Measurements from ENCODE around the gene WEE2.
"Not testable (repeated sequence)": the region's sequence is repeated elsewhere in the genome, so short reads cannot be mapped to it uniquely, and the experiment has no call there.

The WEE2 gene

DNA sequence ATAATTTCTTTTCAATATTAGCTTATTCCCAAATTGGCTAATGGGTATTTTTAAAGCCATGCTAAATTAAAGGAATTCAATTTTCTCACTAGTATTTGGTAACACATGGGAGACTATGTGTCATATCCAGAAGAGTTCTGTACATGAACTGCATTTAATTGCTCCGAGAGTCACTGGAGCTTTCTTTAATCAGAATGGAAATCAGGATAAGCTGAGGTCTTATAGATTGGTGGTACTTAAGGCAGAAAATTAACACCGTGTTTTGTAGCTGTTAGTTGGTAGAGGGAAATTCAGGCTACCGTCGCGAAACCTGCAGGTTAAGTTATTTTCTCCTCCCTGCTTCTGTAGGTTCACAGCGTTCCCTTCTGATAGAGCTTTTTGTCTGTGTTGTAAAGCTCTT lies at the start of gene WEE2:
WEE2 (plus strand) TSS at position 3 of the 400 bp plus-strand sequence. CDS start 406 bp downstream, outside the sequence.
- no peak for DNase-seq (ENCODE audit: low spot score)

DNA sequence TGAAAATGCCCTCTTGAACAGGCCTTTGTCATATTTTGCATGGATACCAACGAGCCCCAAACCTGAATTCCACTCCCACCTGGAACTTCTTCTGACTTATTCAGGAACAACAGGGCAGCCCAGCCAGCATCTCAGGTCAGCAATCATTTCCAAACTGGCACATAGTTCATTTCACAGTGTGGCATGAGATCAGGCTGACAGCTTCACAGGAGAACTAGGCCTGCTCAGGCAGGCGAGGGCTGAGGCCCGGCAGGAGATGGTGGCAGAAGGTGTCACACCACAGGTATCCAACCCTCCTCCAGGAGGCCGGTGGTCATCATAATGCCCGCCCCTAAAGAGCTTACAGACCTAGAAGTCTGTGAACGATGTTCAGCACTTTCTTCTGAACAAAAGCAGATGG lies 48.7 kb upstream of the WEE2 start:
- no peak for DNase-seq (ENCODE audit: low spot score)

DNA sequence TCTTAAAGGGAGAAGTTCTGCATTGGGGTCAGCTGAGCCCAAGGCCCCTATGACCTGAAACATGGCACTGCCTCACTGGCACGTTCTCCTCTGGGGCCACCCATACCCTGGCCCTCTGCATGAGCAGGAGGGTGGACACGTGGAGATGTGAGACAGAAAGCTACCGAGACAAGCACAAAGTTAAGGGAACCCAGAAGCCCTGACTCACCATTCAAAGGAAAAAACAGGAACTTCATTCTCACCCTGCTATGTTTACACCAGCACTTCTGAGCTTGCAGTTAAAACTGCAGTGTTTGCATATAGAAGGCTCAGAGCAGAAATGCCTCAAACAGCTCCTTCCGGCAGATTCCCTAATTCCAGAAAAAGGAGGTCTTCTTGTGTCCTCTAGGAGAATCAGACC lies 47.9 kb upstream of the WEE2 start:
- peak; percentile 20 for DNase-seq (ENCODE audit: low spot score)

DNA sequence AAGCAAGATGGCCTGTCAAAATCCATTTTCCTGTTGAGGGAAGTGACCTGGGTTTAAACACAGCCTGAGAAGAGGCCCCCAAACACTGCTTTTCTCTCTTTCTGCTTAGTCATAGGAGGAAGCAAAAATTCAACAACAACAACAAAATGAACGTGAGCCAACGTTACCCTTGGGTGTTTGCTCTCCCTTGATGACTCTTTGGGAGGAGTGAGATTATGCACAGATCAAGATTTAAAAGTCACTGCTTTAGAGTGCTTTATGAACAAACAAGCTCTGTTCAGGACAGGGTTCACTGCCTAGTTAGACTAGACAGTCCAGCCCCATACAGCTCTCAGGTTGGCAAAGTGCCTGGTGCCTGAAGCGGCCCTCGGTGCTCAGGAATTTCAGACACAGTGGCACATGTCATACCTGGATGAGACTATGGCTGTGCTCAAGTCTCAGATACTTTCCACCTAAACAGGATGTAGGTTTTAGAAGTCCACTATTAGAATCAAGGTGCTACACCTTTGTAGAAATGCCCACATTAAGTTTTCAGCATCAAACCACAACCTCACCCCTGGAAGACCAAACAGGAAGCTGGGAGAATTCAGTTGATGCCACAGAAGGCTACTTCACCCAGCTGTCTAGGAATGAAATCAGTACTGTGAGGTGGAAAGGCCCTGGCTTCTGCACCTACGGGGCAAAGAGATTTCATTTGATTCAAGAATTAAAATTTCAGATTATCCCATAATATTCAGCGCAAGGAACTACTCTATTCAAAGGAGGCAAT lies 44.9 kb upstream of the WEE2 start:
- no peak for DNase-seq (ENCODE audit: low spot score)

DNA sequence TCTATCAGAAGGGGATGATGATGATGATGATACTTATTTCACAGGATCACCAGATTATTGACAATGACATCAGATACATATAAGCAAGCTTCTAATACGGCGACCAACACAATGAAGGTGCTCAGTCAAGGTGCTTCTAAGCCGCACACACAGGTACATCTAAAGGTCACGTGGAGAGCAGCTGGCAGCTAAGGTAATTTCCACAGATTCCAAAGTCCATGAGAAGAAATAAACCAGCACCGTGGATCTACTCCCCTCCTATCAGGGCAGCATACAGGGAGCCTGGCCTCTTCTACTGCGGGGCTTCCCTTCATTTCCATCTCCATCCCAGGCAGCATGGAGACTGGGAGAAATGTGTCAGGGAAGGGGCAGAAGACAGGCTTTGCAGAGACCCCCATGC lies 43.7 kb upstream of the WEE2 start:
- DNase-seq (ENCODE audit: low spot score), result no peak

DNA sequence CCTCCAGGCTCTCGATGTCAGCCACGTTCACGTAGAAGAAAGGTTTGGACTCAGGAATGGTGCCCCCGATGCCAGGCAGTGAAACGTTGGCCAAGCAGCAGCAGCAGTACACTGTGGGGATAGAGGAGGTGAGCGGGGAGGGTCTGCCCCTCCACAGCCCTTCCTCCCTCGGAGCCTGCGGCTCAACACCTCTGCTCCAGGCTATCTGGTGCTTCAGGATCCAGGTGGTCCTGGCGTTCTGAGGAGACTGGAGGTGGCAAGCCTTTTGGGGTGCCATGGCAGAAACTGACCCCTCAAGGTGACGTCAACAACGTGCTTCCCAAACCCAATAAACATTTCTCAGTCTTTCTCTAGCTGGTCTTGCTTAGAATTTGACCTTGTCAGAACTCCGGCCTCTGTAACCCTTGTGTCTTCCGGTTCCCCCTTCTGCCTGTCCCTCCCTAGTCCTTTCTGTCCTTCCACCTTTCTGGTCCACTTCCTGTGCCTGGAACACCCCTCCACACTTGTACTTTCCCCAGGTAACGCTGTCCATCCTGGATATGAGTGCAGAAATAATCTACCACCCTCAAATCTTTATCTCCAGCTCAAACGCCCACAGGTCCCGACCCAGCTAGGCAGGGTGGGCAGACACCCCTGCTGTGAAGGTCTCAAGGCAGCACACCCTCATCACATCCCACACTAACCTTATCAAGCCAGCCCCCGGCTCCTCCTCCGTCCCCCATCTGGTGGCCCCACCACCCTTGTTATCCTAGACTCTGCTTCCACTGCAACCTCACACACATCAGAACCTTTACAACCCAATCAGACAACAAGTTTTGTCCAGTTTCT lies 42.7 kb upstream of the WEE2 start:
- DNase-seq (ENCODE audit: low spot score), result no peak

DNA sequence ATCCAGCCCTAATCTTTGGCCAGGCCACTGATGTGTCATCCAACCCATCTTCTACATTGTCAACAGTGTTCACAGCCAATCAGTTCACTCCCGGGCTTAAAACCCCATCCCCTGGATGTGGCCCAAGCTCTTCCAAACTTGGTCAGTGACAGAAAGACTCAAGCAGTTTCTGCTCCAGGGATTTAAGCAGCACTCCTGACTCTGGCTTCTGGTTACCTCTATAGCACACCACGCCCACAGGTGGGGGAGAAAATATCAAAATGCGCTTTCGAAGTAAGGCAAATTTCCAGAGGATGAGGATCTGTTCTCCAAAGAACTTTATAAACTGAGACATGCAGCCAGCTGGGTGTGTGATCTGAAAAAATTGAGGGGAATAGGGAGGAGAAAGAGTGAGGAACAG lies 42.1 kb upstream of the WEE2 start:
- DNase-seq (ENCODE audit: low spot score), result no peak

DNA sequence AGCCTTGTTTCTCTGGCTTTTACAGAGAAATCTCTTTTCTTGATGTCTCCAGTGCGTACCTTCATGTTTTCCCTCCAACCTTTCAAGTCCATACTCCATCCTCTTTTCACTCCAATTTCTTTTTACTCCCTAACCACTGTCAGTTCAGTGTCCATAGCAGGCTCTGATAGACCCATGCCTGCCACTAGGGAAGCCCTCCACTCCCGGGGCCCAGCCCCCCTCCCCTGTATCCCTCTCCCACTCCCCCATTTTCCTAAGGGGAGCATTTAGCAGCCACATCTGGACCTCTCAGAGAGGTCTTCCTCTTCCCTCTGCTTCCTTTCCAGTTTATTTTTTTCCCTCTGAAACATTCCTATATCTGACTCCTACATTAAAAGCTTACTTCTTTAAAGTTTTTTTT lies 39.3 kb upstream of the WEE2 start:
- no peak for DNase-seq (ENCODE audit: low spot score)

DNA sequence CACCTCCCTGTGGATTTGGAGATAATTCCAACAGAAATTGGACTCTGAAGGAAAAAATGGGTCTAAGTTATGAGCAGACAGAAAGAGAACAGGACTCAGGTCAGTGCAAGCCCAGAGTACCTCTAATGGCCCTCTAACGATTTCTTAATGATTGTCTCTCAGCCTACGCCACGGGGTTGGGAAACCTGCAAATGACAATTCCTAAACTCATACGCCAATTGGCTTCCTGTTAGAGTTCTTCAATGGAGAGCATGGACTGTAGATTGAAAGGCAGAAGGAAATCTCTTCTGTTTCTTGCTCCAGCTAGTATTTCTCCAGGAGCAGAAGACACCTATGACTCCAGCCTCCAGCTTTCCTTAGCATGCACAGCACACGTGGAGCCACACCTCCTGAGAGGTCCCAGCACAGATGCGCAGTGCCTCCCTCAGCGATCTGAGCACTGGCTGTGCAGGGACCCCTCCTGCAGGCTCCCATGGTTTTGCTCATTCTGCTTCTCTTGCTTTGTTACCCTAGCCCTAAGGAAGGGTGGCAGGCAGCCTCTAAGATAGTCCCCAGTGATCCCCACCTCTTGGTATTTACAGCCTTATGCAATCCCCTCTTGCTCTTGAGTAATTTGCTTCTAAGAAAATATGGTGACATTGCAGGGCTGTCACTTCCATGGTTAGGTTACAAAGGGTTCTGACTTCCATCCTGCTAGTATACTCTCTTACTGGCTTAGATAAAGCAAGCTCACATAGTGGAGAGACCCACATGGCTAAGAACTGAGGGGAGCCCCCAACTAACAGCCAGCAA lies 36.3 kb upstream of the WEE2 start:
- DNase-seq (ENCODE audit: low spot score), result no peak

DNA sequence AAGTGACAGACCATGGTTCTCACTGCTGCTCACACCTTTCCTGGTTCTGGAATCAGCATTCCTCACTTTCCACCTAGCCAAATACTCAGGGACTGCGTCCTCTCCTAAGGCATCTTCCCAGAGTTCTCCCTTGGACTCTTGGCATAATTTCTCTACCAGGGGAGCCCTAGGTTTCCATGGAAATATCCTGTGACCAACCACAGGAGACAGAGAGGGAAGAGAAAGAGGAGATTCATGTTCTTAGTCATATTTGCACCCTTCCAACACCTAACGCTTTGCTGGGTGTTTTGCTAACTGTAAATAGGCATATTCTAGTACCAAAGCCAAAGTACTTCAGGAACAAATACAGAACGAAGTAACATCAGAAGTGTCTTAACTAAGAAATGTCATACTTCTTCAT lies 34.8 kb upstream of the WEE2 start:
- DNase-seq (ENCODE audit: low spot score), result no peak

DNA sequence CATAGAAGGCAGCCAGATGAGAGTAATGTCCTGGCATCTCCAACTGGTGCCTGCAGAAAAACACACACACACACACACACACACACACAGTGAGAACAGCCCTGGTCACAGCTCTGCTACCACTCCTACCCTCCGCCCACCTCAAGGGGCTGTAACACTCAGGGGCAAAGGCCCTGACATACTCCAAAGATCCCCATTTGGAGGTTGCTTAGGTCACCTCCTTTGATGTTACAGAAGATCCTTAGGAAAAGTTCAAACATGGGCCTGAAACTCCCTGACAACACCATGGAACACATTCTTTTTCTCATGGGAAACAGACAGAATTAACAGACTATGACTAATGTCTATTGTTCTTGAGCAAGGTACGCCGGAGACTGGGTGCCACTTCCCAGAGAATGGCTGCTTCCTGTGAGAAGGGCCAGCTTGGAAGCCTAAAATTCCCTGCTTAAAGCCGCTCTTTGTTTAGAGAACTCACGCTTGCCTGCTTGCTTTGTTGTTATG lies 33.9 kb upstream of the WEE2 start:
- DNase-seq (ENCODE audit: low spot score), result no peak

DNA sequence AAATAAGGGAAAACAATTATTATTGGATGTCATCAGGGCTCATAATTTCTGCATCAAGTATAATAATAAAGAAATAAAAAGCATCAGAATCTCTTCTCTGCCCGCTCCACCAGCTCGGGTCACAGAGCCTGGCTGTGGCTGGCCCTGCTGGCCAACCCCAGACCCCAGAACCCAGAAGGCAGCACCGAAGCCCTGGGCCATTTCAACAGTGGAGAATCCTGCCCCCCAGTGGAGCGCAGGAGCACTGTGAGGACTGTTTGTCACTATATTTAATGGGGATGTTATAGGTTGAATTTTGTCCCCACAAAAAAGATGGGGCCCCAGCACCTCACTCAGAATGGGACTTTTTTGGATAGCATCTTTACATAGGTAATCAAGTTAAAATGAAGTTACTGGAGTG lies 33.5 kb upstream of the WEE2 start:
- no peak for DNase-seq (ENCODE audit: low spot score)

DNA sequence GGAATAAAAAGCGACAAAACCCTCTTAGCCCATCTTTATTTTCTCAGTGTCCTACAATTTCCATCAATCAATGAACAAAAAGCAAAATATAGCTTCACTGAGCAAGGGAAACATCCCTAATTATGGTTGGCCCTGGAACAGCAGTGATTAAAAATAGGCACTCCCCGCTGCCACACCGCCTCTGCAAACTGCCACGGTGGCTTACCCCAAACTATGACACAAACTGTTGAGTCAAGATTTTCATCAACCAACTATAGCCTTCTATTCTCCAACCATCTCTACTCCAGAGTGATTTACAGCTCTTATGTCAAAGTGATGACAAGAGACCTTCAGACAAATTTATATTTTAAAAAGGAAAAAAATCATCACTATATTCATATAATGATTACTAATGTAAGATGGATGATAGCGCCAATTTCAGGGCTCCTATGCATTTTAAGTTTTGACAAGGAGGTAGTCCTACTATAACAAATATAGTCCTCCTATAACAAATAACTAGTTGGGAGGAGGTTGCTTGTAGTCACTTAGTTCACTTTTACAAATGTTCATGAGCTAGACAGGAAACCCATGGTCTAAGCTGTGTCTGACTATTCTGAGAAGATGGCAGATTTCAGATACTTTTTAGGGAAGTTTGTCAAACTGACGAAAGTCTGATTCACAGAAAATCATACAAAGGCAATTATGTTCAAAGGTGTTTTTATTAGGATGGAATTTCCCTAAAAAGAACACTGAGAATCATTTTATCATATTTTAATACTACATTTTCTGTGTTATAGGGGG lies 32.5 kb upstream of the WEE2 start:
- DNase-seq (ENCODE audit: low spot score), result no peak

DNA sequence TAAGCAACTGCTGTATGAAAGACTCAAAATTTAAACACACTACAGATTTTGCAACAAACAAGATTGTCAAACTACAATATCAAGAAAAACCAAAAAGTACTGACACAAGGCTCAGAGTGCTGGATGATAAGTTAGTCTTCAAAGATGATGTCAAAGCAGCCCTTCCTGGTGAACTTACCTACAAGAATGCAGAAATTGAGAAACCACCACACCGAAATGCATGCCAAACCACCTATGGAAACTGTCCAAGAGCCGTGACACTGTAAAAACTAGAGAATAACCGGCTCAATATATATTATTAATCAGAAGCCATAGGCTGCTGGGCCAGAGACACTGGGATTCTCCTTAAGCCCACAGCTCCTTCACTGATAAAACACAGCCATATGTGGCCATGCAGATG lies 31.5 kb upstream of the WEE2 start:
- DNase-seq (ENCODE audit: low spot score), result no peak

DNA sequence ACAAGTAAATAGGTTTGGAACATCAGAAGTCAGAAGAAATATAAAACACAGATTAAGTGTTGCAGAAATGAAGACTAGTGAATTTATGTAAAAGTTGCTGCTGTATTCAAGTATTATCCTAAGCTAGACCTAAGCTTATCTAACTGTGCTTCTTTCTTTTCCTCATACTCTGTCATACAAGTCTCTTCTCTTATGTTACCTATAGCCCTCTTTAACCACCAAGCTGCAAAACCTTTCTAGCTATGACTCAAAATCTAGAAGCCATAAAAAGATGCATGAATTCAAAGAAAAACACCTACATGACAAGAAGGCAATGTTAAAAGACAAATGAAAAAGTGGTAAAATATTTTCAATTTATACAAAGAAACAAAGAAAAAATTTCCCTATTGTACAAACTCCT lies 29.1 kb upstream of the WEE2 start:
- no peak for DNase-seq (ENCODE audit: low spot score)

DNA sequence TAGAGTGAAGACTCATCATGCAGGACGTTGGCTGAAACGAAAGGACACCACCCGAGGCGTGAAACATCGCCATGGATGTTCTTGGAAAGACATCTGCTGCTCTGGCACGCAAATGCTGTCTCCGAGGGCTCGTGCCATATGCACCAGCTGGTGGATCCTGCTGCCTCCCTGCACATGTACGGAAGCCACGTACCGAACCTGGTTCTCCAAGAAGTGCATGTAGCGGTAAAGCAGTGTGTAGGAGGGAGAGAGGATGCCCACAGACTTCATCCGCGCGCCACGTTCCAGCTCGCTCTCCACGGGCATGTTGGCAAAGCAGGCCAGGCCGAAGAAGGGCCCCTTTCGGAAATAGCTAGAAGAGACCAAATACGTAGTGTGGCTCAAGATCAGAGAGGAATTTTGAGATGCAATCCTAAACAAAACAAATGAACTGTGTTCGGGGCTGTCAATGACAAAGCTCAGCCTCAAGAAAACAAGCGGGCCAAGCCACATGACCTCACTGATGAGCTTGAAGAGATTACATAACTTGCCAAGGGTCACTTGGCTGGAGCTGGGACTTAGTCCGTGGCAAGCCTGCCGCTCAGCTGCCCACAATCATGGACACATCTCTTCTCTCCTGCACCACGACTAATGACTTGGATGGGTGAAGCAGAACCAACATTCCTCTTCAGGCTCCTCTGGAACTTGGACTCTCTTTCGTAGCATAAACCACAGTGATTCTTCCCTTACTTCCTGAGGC lies 22.7 kb upstream of the WEE2 start:
- DNase-seq (ENCODE audit: low spot score), result no peak

DNA sequence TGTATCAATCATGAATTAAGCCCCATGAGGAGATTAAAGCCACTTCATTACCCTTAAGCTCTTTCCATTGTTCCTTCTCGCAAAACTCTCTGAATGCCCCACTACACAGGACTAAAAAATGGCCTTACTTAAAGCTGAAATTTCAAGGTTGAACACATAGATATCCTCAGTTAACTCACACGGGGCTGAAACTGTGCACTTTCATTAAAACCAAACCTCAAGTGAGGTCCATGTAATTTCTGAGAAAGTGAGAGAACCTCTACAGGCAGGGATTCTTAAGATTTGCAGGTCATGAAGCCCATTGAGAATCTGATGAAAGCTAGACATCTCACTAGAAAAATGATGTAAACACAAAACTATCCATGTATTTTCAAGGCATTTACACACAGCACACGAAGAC lies 22.1 kb upstream of the WEE2 start:
- DNase-seq (ENCODE audit: low spot score), result no peak

DNA sequence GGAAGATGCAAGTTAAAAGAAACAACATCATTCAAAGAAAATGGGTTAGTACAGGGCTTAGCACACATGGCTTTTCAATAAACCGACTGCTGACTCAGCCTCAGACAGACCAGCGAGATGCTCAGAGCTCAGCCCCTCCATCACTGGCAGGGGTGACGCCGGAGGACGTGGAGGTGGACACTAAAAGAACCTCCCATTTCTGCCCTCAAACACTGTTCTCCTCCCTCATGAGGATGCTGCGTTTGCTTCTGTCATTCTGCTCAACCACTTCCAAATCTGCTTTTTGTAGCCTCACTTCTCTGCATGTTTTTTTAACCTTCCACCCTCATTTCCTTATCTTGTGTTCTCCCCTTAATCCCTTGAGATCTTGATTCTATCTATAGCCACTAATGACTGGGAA lies 21.5 kb upstream of the WEE2 start:
- DNase-seq (ENCODE audit: low spot score), result no peak

DNA sequence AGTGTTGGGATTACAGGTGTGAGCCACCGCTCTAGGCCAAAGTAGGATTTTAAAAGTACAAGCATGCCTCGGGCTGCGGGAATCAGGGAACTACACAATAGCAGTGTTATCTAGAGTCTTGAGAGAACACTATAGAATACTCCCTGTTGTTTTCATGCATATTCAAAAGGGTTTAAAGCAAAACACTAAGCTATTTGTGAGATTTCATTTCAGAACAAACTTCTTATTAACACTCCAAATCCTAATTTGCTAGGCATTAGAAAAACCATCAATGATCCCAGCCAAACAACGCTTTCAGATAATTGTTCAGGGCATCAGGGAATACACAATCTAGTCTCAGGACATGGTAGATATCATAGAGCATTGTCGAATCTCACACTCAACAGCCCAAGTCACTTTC lies 20.1 kb upstream of the WEE2 start:
- no peak for DNase-seq (ENCODE audit: low spot score)

DNA sequence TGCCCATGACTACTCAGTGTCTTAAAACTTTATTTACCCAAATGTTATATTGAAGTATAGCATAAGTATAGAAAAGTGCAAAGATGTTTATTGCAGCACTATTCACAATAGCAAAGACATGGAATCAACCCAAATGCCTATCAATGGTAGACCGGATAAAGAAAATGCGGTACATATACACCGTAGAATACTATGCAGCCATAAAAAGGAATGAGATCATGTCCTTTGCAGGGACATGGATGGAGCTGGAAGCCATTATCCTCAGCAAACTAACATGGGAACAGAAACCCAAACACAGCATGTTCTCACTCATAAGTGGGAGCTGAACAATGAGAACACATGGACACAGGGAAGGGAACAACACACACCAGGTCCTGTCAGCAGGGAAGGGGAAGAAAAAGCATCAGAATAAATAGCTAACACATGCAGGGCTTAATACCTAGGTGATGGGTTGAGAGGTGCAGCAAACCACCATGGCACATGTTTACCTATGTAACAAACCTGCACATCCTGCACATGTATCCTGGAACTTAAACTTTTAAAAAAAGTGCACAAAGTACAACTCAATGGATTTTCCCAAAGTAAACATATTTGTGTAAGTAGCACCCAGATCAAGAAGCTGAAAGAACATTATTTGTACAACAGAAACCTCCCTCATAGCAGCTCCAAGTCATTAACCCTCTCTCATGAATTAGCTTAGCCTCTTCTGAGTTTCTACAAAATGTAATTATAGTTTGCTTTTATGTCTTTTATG lies 18.9 kb upstream of the WEE2 start:
- DNase-seq (ENCODE audit: low spot score), result not testable (repeated sequence)

Measured in NAMALWA (cell line).